CD4-positive, CD25-positive, alpha-beta regulatory T cell (primary cell): ENCODE measurements around the gene LNP1. TPM values are rescaled to one million over a fixed set of nuclear protein-coding genes. Genes with fewer than 3 reads are reported as not detected.

Source experiments
- ATAC-seq, 2 donors: fragments of 150-1000 bp; cut with Tn5 transposase; one replicate each; pipeline ENCODE4 v1.10.0; 2021; ENCODE audit warnings: low read depth in 2 of 2, moderate number of reproducible peaks in 2 of 2, moderate library complexity in 1 of 2
- DNase-seq, 3 donors: peaks; one replicate each; pipeline versions ENCODE4 v3.0.0 to v3.0.0-alpha.2; 2012 to 2022; ENCODE audit warnings: mixed read lengths in 1 of 3
- H3K27ac ChIP-seq: one replicate; pipeline ENCODE4 v1.7.0; 2013; ENCODE audit warnings: mild to moderate bottlenecking, low read length; ENCODE audit not compliant: insufficient read depth, poor library complexity, severe bottlenecking
- H3K27me3 ChIP-seq: one replicate; pipeline ENCODE4 v1.7.0; 2013; ENCODE audit warnings: low read length; ENCODE audit not compliant: control insufficient read depth, insufficient read depth
- H3K36me3 ChIP-seq: one replicate; pipeline ENCODE4 v1.7.0; 2013; ENCODE audit warnings: mild to moderate bottlenecking, low read length, moderate library complexity; ENCODE audit not compliant: control insufficient read depth, insufficient read depth
- H3K4me1 ChIP-seq: 2 replicates; pipeline ENCODE4 v1.7.0; 2013; ENCODE audit warnings: mild to moderate bottlenecking, low read length; ENCODE audit not compliant: insufficient read depth, control insufficient read depth, poor library complexity, severe bottlenecking
- H3K4me3 ChIP-seq: one replicate; pipeline ENCODE4 v1.7.0; 2013; ENCODE audit warnings: low read depth, mild to moderate bottlenecking, low read length, moderate library complexity
- H3K9me3 ChIP-seq, 2 experiments: 1 replicate in 1 of 2; 2 replicates in 1 of 2; pipeline ENCODE4 v1.7.0; 2013; ENCODE audit warnings: low read length in 2 of 2, mild to moderate bottlenecking in 1 of 2, moderate library complexity in 1 of 2; ENCODE audit not compliant: control insufficient read depth in 2 of 2
- H3K27ac Mint-ChIP-seq, 3 donors: one replicate each; pipeline ENCODE4 v1.8.0; 2020 to 2022; ENCODE audit warnings: mild to moderate bottlenecking in 3 of 3, mixed read lengths in 3 of 3, moderate library complexity in 2 of 3
- H3K27me3 Mint-ChIP-seq: one replicate; pipeline ENCODE4 v1.8.0; 2022; ENCODE audit warnings: mild to moderate bottlenecking, mixed read lengths
- H3K36me3 Mint-ChIP-seq: one replicate; pipeline ENCODE4 v1.8.0; 2020; ENCODE audit warnings: mixed read lengths
- H3K4me1 Mint-ChIP-seq, 4 donors: one replicate each; pipeline ENCODE4 v1.8.0; 2020 to 2022; ENCODE audit warnings: mixed read lengths in 4 of 4, mild to moderate bottlenecking in 1 of 4
- H3K4me3 Mint-ChIP-seq, 4 donors: one replicate each; pipeline ENCODE4 v1.8.0; 2020 to 2022; ENCODE audit warnings: mild to moderate bottlenecking in 4 of 4, mixed read lengths in 4 of 4, moderate library complexity in 3 of 4
- H3K9me3 Mint-ChIP-seq, 7 donors: one replicate each; pipeline ENCODE4 v1.8.0; 2020 to 2022; ENCODE audit warnings: mixed read lengths in 7 of 7, mild to moderate bottlenecking in 3 of 7, moderate library complexity in 2 of 7
- polyA plus RNA-seq, 4 donors: library from polyadenylated mRNA; unstranded; fragments of 300-500 nt; fragmentation: Illumina TruSeq; gene quantifications; one replicate each; pipeline ENCODE4 v1.2.3, GENCODE V29; 2021
- total RNA-seq: library from RNA; stranded (reverse); gene quantifications from one replicate; pipeline ENCODE4 v1.2.3, GENCODE V29; 2022

LNP1 gene
- total and polyA plus RNA-seq, 5 donors from 2014 or later: 0.73 to 2.0 (median 0.84) TPM

GRCh38 chr3:100384733-100385525 lies 16.4 kb upstream of the LNP1 start:
- ATAC-seq: no peak
- Histone ChIP-seq H3K4me3 (no peak overlapping the region), H3K36me3 (peaks cover 79% of the 10 kb centered on the region), H3K9me3 (peaks cover 5 to 6% of the 10 kb centered on the region in 2 experiments), H3K4me1 (no peaks in the 10 kb centered on the region), H3K27me3 (no peaks in the 10 kb centered on the region), H3K27ac (no peak overlapping the region)
- Mint-ChIP-seq H3K4me1 (peaks cover 7 to 24% (median 19%) of the 10 kb centered on the region in 4 donors), H3K36me3 (peaks cover 39% of the 10 kb centered on the region), H3K4me3 (no peak overlapping the region), H3K27me3 (no peaks in the 10 kb centered on the region), H3K9me3 (peaks cover 0 to 8% (median 0%) of the 10 kb centered on the region in 7 donors), H3K27ac (no peak overlapping the region)
- no peak for DNase-seq

GRCh38 chr3:100386437-100387074 lies 14.8 kb upstream of the LNP1 start:
- H3K9me3 ChIP-seq: peaks cover 5 to 6% of the 10 kb centered on the region in 2 experiments
- peaks cover 65% of the 10 kb centered on the region for H3K36me3 ChIP-seq
- no peak overlapping the region for H3K27ac ChIP-seq
- H3K4me1 Mint-ChIP-seq: peaks cover 7 to 26% (median 19%) of the 10 kb centered on the region in 4 donors
- peaks cover 30% of the 10 kb centered on the region for H3K36me3 Mint-ChIP-seq
- no peak overlapping the region for H3K4me3 Mint-ChIP-seq
- no peaks in the 10 kb centered on the region for H3K27me3 Mint-ChIP-seq
- peaks cover 0 to 8% (median 0%) of the 10 kb centered on the region in 7 donors for H3K9me3 Mint-ChIP-seq
- DNase-seq: no peak
- H3K27me3 ChIP-seq: no peaks in the 10 kb centered on the region
- ATAC-seq: no peak
- no peak overlapping the region for H3K4me3 ChIP-seq
- H3K4me1 ChIP-seq: no peaks in the 10 kb centered on the region
- peak overlapping the region in 2 of 3 donors; percentile 55 to 63 for H3K27ac Mint-ChIP-seq

DNA sequence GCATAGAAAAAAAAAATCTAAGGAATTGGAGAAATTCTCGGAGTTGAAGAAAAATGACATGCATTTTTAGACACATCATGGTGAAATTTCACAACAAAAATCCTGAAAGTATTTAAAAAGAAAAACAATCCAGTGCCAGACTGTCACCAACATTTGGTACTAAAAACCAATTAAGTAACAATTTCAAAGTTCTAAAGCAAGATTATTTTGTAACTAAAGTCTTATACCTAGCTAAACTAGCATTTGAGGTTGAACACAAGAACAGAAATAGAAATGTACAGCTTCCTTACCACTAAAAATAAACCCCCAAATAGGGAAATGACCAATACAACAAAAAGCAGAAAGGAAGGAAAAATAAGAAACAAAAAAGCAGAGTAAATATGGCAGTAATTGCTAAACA lies 12.3 kb upstream of the LNP1 start:
- no peaks in the 10 kb centered on the region for H3K27me3 Mint-ChIP-seq
- Histone ChIP-seq H3K9me3 (peaks cover 5 to 6% of the 10 kb centered on the region in 2 experiments), H3K27me3 (no peaks in the 10 kb centered on the region), H3K27ac (no peak overlapping the region), H3K4me3 (no peak overlapping the region), H3K36me3 (peaks cover 44% of the 10 kb centered on the region), H3K4me1 (no peaks in the 10 kb centered on the region)
- peaks cover 24% of the 10 kb centered on the region for H3K36me3 Mint-ChIP-seq
- ATAC-seq (no peak), DNase-seq (no peak)
- peaks cover 0 to 8% (median 0%) of the 10 kb centered on the region in 7 donors for H3K9me3 Mint-ChIP-seq
- peaks cover 13 to 43% (median 32%) of the 10 kb centered on the region in 4 donors for H3K4me1 Mint-ChIP-seq
- H3K27ac Mint-ChIP-seq: peak overlapping the region in 1 of 3 donors; percentile 26
- no peak overlapping the region for H3K4me3 Mint-ChIP-seq

GRCh38 chr3:100395679-100396431 lies 5.5 kb upstream of the LNP1 start:
- H3K4me1 Mint-ChIP-seq: peaks cover 13 to 68% (median 53%) of the 10 kb centered on the region in 4 donors
- Histone ChIP-seq H3K27ac (no peak overlapping the region), H3K36me3 (no peaks in the 10 kb centered on the region), H3K27me3 (no peaks in the 10 kb centered on the region), H3K4me1 (peaks cover 23% of the 10 kb centered on the region), H3K4me3 (no peak overlapping the region), H3K9me3 (no peaks in the 10 kb centered on the region)
- H3K27me3 Mint-ChIP-seq: no peaks in the 10 kb centered on the region
- H3K27ac Mint-ChIP-seq: no peak overlapping the region
- ATAC-seq: no peak
- no peaks in the 10 kb centered on the region for H3K36me3 Mint-ChIP-seq
- H3K9me3 Mint-ChIP-seq: no peaks in the 10 kb centered on the region
- peak overlapping the region in 2 of 4 donors; percentile 41 to 76 for H3K4me3 Mint-ChIP-seq
- DNase-seq: no peak

- Mint-ChIP-seq H3K27me3 (no peaks in the 10 kb centered on the region), H3K4me3 (peak overlapping the region in 3 of 4 donors; percentile 4 to 70 (median 41)), H3K9me3 (no peaks in the 10 kb centered on the region), H3K4me1 (peaks cover 15 to 70% (median 54%) of the 10 kb centered on the region in 4 donors), H3K36me3 (no peaks in the 10 kb centered on the region), H3K27ac (peak overlapping the region in 1 of 3 donors; percentile 49)
- Histone ChIP-seq H3K9me3 (no peaks in the 10 kb centered on the region), H3K36me3 (no peaks in the 10 kb centered on the region), H3K4me3 (no peak overlapping the region), H3K4me1 (peaks cover 26% of the 10 kb centered on the region), H3K27me3 (no peaks in the 10 kb centered on the region), H3K27ac (no peak overlapping the region)
- ATAC-seq: no peak
- no peak for DNase-seq
Measured at GRCh38 chr3:100396967-100397366, 4.4 kb upstream of the LNP1 start.

- peak overlapping the region; percentile 97 to 99 (median 98) for H3K4me3 Mint-ChIP-seq
- no peaks in the 10 kb centered on the region for H3K9me3 Mint-ChIP-seq
- Histone ChIP-seq H3K36me3 (no peaks in the 10 kb centered on the region), H3K4me1 (peaks cover 50% of the 10 kb centered on the region), H3K9me3 (no peaks in the 10 kb centered on the region), H3K4me3 (peak overlapping the region; percentile 92), H3K27ac (peak overlapping the region; percentile 82), H3K27me3 (no peaks in the 10 kb centered on the region)
- H3K4me1 Mint-ChIP-seq: peaks cover 18 to 75% (median 55%) of the 10 kb centered on the region in 4 donors
- ATAC-seq (no peak), DNase-seq (no peak)
- H3K36me3 Mint-ChIP-seq: no peaks in the 10 kb centered on the region
- H3K27me3 Mint-ChIP-seq: no peaks in the 10 kb centered on the region
- peak overlapping the region; percentile 62 to 94 (median 91) for H3K27ac Mint-ChIP-seq
Measured at GRCh38 chr3:100399341-100400071, 1.8 kb upstream of the LNP1 start.

DNA sequence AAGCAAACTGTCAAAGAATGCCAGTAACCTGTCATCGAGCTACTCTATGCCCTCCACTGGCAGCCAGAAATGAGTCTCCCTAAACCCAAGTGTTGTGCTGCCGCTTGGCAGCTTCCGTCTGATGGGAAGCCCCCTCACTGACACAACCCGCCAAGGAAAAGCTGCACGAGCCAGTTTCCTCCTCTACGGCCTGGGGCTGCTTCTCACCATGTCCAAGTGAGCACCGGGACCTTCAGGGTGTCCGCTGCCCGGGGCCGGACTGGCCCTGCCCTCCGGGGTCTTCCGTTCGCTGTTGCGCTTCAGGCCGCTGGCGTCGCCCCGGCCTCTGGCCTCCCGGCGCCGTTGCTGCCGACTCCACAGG lies 940 bp upstream of the LNP1 start:
- no peaks in the 10 kb centered on the region for H3K9me3 ChIP-seq
- H3K4me3 ChIP-seq: peak overlapping the region; percentile 92
- peak overlapping the region; percentile 97 to 99 (median 98) for H3K4me3 Mint-ChIP-seq
- no peaks in the 10 kb centered on the region for H3K27me3 ChIP-seq
- H3K36me3 ChIP-seq: no peaks in the 10 kb centered on the region
- peak in 2 of 3 donors; percentile 27 to 64 for DNase-seq
- ATAC-seq: no peak
- H3K36me3 Mint-ChIP-seq: peaks cover under 1% of the 10 kb centered on the region
- peaks cover 23 to 76% (median 58%) of the 10 kb centered on the region in 4 donors for H3K4me1 Mint-ChIP-seq
- H3K27me3 Mint-ChIP-seq: no peaks in the 10 kb centered on the region
- H3K27ac ChIP-seq: peak overlapping the region; percentile 82
- H3K4me1 ChIP-seq: peaks cover 50% of the 10 kb centered on the region
- peaks cover 0 to 1% (median 0%) of the 10 kb centered on the region in 7 donors for H3K9me3 Mint-ChIP-seq
- peak overlapping the region; percentile 86 to 94 (median 91) for H3K27ac Mint-ChIP-seq
